SIG-M5 treated with dmso at 0.1 percent for 504 hours (cell line): Measurements from ENCODE around the gene SLC14A1.
A peak's percentile ranks its signal among the peaks of the same experiment; 100 is the strongest.

Experiments
- DNase-seq: peaks from one replicate; lab custom pipeline; 2025; ENCODE audit not compliant: unreplicated experiment; lab: John Stamatoyannopoulos, UW

Gene SLC14A1

DNA sequence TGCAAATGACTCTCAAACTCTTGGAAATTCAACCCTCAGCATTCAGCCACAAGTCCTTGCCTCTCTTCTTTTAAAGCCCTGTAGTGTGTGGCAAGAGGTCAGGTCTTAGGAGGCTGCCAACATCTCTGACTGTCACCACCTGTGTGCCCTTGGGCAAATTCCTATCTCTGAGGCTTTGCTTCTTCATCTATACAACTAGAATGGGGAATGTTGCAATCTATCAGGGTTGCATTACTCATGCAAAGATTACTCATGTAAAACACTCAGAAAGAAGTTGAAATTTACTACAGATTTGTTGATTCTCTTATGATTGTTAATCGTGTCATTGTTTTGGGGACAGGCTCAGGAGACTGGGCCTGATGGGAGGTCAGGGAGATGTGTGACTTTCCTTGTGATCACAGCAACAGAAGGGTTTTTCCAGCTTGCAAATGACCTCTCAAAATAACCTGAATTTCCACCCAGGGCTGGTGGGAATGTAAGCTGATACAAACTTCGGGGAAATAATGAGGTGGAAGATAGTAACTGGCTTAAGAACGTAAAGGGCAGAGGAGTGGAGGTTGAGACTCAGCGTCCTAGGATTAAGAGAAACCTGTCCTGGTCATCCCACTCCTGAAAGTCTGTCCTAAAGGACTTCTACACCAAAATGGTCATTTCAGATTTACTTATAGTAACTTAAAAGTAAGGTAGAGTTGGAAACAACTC lies 69.4 kb downstream of the SLC14A1 start:
- peak; percentile 63 for DNase-seq

DNA sequence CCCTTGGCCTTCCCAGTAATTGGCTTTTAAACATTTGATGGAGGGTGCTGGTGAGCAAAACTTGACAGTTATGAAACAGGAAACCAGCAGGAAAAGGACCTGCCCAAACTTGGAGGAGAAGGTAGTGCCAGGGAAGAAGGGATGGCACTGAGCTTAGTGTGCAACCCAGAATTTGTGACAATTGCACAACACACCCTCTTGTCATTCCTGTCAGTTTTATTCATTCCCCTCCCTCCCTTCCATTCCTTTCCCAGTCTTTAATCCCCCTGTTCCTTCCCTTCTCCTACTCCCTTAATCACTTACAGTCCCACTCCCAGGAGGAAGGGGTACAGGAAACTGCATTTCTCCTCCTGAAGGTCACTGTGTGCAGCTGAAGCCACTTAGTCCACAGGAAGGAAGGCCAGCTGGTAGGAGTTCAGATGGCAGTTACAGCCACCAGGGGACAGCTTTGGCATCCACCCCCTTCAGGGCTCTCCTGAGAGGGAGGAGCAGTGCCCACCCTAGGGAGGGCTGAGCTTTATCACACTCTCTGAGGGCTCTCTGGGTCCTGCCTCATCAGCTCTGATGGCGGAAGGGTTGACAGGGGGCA lies 77.5 kb downstream of the SLC14A1 start:
- no peak for DNase-seq
